ENCODE results near the gene UBAP2.

DNA sequence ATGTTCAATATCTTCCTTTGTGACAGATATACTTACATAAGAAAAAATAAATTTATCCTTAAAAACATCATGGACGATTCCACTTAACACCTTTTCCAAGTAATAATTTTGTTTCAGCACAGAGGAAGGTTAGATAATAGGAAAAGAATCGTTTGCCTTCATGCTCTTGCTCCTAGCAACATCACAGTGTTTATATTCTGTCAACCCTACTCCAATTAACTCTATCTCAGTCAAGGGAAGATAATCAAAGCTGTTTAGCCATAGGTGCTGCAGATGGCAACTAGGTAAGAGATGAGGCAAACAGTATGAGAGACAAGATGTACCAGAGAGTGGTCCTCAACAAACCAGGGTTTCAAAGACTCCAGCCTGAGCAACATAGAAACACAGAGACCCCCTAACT is 55.6 kb downstream of the UBAP2 start:
- TF ChIP-seq CTCF (IDR thresholded peaks at IDR 0.05) = no peak
- TF ChIP-seq TAF1 (IDR thresholded peaks at IDR 0.05; ENCODE audit: borderline replicate concordance, low read depth, low read length) = no peak
